GM12875 (cell line): ENCODE data around the gene CYP27B1.

Source experiments
- H3K4me3 ChIP-seq: one replicate; pipeline ENCODE4 v1.5.1; 2011; ENCODE audit warnings: low read depth, low read length, control low read depth
- TF ChIP-seq, protein P1 (sequence below): IDR thresholded peaks from 2 replicates; pipeline ENCODE4 v1.5.1; 2011; ENCODE audit warnings: low read depth, mild to moderate bottlenecking, control low read depth, inconsistent platforms, low read length, moderate library complexity, borderline replicate concordance; ENCODE audit not compliant: insufficient read depth

The CYP27B1 gene

DNA sequence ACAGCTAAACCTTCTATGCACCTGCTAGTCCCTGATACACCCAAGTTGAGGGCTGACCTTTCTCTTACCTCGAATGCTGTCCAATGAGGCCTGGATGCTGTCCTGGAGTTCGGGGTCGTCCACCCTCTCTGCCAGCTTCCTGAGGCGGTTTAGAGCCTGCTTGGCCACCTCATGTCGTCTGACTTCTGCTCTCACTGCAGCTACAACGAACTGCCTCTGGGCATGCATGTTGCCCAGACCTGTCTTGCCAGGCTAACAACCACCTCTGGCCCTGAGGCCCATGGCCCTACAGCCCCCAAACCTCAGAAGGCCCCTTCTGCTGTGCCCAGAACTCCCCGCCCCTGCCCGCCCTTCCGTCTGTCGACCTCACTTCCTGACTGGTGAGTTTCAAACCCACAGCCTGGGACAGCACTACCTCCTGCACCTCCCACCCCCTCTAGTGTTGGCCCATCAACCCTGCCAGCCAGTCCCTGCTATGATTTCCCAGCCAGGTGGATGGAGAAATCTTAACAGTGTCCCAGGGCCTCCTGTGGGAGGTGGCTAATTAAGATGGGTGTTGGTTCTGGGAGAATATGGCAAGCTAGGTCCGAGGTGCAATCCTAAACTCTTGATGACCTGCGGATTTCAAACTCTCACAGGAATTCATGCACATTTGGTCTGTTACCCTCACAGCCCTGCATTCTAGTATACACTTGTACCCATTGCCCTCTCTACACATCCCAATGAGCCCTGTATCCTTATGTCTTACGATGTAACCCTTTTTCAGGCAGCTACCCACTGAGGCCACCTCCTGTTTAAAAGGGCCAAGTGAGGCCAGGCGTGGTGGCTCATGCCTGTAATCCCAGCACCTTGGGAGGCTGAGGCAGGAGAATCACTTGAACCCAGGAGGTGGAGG lies 24.8 kb downstream of the CYP27B1 start:
- peak overlapping the region; percentile 77 for H3K4me3 ChIP-seq
- TF ChIP-seq, protein P1, sequence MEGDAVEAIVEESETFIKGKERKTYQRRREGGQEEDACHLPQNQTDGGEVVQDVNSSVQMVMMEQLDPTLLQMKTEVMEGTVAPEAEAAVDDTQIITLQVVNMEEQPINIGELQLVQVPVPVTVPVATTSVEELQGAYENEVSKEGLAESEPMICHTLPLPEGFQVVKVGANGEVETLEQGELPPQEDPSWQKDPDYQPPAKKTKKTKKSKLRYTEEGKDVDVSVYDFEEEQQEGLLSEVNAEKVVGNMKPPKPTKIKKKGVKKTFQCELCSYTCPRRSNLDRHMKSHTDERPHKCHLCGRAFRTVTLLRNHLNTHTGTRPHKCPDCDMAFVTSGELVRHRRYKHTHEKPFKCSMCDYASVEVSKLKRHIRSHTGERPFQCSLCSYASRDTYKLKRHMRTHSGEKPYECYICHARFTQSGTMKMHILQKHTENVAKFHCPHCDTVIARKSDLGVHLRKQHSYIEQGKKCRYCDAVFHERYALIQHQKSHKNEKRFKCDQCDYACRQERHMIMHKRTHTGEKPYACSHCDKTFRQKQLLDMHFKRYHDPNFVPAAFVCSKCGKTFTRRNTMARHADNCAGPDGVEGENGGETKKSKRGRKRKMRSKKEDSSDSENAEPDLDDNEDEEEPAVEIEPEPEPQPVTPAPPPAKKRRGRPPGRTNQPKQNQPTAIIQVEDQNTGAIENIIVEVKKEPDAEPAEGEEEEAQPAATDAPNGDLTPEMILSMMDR = peak; percentile 69

GRCh38 chr12:57741413-57741789 lies 25.5 kb downstream of the CYP27B1 start:
- H3K4me3 ChIP-seq = peak overlapping the region; percentile 77
- TF ChIP-seq, protein P1 = no peak

GRCh38 chr12:57740656-57741412 lies 26.0 kb downstream of the CYP27B1 start:
- peak overlapping the region; percentile 77 for H3K4me3 ChIP-seq
- TF ChIP-seq, protein P1 = no peak

- H3K4me3 ChIP-seq = no peak overlapping the region
- TF ChIP-seq, protein P1 = no peak
These were observed 26.9 kb downstream of the CYP27B1 start for GRCh38 chr12:57739914-57740538.

GRCh38 chr12:57739387-57739786 lies 27.5 kb downstream of the CYP27B1 start:
- TF ChIP-seq, protein P1 = no peak
- H3K4me3 ChIP-seq = no peak overlapping the region

- TF ChIP-seq, protein P1 = no peak
- no peak within 1 kb of the TSS for H3K4me3 ChIP-seq
These were observed 28.1 kb downstream of the CYP27B1 start, which contains the start of gene AGAP2 for GRCh38 chr12:57738661-57739237. Gene AGAP2, minus strand, starts transcription at chr12:57738742. Its CDS starts 496 bp downstream, at chr12:57738246.
